GM10266 (cell line): Measurements from ENCODE around the gene GRIK4.

Source experiments
- DNase-seq: peaks from one replicate; pipeline ENCODE4 v3.0.0; 2012; ENCODE audit errors: extremely low spot score
- TF ChIP-seq, protein P1 (sequence below): IDR thresholded peaks from 2 replicates; pipeline ENCODE4 v1.5.1; 2012; ENCODE audit warnings: mild to moderate bottlenecking, low read depth; ENCODE audit not compliant: control insufficient read depth, insufficient read depth; ENCODE audit errors: missing control alignments

GRIK4 gene

DNA sequence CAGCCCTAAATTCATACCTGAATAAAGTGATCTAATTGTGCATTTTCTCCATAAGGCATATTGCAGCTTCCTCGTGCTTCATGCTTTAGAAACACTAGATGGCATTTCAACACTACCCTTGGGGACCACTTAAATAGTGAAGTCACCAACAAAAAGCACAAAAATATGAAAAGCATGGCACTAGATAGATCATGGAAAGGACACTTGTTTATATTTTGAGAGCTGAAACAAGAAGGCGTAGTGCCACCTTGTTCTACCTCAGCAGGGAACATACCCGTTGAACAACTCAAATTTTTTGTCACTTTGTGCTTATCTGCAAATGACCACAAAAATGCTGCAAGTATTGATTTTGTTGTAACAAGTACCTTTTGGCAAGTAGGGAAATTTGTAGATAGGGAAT is 521.0 kb downstream of the GRIK4 start:
- no peak for DNase-seq
- TF ChIP-seq, protein P1, sequence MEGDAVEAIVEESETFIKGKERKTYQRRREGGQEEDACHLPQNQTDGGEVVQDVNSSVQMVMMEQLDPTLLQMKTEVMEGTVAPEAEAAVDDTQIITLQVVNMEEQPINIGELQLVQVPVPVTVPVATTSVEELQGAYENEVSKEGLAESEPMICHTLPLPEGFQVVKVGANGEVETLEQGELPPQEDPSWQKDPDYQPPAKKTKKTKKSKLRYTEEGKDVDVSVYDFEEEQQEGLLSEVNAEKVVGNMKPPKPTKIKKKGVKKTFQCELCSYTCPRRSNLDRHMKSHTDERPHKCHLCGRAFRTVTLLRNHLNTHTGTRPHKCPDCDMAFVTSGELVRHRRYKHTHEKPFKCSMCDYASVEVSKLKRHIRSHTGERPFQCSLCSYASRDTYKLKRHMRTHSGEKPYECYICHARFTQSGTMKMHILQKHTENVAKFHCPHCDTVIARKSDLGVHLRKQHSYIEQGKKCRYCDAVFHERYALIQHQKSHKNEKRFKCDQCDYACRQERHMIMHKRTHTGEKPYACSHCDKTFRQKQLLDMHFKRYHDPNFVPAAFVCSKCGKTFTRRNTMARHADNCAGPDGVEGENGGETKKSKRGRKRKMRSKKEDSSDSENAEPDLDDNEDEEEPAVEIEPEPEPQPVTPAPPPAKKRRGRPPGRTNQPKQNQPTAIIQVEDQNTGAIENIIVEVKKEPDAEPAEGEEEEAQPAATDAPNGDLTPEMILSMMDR, result peak; percentile 21

DNA sequence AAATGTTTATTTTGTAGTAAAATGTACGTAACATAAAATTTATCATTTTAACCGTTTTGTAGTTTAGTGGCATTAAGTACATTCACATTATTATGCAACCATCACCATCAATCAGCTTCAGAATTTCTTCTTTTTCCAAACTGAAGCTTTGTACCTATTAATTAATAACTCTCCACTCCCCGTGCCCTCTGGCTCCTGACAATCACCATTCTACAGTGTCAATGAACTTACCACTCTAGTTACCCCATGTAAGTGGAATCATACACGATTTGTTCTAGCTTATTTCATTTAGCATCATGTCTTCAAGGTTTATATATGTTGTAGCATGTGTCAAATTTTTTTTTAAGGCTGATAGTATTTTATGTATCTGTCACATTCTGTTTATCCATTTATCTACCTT is 522.1 kb downstream of the GRIK4 start:
- DNase-seq, result no peak

DNA sequence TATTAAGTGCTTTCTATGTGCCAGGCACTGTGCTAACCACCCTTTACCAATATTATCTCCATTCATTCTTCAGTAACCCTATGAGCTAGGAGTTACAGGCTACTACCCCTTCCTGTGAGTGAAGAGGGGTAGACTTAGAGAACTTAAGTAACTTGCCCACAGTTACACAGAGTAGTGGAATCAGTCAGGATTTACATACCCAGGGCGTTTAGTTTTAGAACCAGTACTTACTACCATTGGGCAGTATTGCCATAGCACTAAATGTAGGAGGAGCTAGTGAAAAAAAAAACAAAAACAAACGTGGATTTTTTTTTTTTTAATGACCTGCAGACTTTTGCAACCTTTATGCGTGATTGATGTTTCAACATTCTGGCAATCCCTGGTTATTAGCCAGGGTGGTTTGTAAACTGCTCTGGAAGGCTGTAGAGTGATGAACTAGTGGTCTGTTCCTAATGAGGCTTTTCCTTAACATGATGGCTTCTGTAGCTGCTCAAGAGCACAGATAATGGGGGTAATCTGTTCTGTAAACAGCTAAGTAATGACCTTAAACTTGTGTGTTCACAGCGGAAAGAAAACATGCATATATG is 523.7 kb downstream of the GRIK4 start:
- no peak for DNase-seq
- TF ChIP-seq, protein P1, result no peak

More for the DNA sequence above, 522.1 kb downstream of the GRIK4 start:
- TF ChIP-seq, protein P1, result no peak

DNA sequence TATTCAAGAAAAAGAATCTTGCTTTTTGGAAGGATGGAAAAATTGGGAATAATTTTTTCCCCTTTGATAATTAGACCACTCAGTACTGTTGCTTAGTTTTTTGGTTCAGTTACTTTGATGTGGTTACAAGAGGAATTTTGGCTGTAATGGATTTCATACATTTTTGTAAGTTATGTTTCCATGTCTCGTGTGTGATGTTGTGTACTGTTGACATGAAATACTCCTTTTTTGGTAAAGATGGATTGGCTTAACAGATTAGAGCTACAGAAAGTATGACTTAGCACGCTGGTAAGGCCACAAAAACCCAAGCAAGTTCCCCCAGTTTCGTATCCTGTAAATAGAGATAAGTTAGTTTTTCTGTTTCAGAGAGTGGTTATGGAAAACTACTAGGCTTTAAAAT is 524.2 kb downstream of the GRIK4 start:
- DNase-seq, result no peak
- TF ChIP-seq, protein P1, result no peak

DNA sequence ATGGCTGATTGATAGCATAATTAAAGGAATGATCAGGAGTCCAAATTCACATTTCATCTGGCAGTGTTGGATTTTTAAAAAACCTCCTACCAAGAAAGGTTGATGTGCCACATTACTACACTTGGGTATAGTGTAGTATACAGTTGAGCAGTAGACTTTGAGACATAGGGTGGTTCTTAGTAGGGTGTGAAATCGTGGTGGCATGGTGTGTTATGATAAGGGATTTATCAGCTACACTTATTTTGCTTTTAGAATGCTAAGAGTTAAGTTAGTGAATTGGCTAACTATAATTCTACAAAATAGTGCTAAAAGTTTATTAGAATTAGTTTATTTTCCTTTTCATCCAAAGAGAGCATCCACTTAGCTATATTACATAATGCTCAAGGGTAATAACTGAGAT is 525.5 kb downstream of the GRIK4 start:
- TF ChIP-seq, protein P1, result no peak
- no peak for DNase-seq
